NCI-H1930 (cell line): ENCODE results near the gene TRABD2B.

ENCODE experiments used
- DNase-seq, 2 experiments: peaks; one replicate each; lab custom pipeline; 2025; lab: John Stamatoyannopoulos, UW

TRABD2B gene

DNA sequence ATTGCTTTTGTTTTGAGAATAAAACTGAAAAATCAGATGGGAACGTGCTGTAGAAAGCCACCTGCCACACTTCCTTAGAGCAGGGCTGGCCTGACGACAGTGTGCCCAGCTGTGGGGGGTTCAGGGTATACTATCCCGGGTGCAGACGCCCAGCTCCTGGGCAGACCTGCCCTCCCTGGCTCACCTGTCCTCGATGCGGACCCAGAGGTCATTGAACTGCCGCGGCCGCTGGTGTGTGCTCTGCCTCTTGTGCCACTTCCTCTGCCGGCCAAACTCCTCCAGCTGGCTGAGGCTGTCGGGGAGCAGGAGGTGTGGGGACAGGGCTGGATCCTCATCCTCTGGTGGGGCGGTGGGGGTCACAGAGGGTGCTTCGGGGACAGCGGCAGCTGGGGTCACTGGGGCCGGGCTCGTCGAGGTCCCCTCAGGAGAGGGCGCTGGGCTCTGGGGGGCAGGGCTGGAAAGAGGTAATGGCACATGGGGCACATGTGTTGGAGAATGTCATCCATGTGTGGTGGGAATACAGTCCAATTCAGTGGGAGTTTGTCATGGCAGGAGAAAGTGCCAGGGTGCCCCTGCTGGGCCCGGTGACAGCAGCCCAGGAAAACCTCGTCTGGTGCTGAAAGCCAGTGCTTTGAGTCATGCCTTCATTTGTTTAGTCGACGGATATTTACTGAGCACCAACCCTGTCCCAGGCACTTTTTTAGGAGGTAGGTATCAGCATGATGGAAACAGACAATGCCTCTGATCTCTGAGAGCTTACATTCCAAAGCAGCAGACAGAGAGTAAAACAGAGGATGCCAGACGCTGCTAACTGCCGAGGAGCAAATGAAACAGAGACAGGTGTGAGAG lies 222.0 kb downstream of the TRABD2B start:
- DNase-seq = no peak

- DNase-seq = no peak
These were observed 224.1 kb downstream of the TRABD2B start for GRCh38 chr1:47772960-47773682.

GRCh38 chr1:47772281-47772680 lies 224.9 kb downstream of the TRABD2B start:
- no peak for DNase-seq

DNA sequence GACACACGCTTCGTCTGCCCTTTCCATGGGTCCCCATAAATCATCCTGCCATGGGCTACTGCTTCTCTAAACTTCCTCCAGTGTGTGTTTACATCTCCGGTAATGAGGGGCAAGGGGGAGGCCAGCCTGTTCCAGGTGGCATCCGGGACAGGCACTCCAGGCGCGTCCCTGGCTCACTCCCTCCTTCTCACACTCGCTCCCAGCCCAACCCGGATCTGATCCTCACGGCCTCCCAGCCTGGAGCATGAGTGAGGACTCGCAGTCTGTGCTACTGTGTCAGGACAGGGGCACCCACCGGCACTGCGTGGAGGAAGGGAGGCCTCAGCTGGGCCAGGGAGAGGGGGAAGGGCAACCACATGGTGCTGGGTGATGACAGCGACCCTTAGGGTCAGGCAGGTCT lies 225.4 kb downstream of the TRABD2B start:
- no peak for DNase-seq

- DNase-seq = no peak
These were observed 227.2 kb downstream of the TRABD2B start for GRCh38 chr1:47769983-47770382.

DNA sequence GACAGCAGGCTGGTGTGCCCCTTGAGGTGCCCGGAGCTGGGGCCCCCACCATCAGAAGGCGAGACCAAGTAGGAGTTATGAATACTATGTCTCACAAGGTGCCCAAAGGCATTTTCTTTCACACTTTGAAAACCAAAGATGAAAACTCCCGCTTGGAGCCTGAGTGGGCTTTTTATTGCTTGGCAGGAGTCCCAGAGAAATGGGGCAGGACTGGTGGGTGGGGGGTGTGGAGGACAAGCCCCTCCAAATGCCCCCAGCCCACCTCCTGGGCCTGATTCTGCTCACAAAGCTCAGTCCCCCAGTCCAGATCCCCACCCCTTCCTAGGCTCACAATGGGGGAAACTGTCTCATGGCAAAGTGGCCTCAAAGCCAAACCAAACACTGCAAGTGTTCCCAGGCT lies 227.9 kb downstream of the TRABD2B start:
- DNase-seq = no peak

- DNase-seq = no peak
These were observed 229.5 kb downstream of the TRABD2B start for GRCh38 chr1:47767741-47768100.

- DNase-seq = no peak
These were observed 230.1 kb downstream of the TRABD2B start for GRCh38 chr1:47766832-47767740.

GRCh38 chr1:47765742-47766485 lies 231.3 kb downstream of the TRABD2B start:
- DNase-seq = no peak

GRCh38 chr1:47765236-47765635 lies 231.9 kb downstream of the TRABD2B start:
- no peak for DNase-seq

DNA sequence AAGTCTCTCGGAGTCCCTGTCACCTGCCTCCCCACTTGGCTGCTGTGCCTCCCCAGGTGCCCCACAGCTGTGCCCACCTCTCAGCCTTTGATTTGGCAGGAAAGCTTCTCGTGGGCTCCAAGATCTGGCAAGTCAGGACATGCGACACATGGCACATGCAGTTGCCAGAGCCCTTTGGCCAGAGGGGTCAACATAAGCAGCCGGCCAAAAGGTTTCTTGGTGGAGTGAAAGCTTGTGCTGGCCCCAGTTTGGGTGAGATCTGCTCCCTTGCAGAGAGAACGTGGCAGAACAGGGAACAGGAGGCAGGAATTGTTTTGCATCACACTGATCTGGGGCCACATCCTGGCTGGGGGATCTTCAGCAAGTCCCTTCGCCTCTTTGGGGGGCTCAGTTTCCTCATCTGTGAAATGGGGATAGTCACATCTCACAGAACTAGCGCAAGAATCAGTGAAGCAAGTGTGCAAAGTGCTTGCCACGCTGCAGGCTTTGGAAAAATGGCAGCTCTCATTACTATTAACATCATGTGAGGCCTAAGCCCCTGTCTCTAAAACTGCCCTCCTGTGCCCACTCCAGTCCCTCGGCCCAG lies 232.6 kb downstream of the TRABD2B start:
- no peak for DNase-seq

DNA sequence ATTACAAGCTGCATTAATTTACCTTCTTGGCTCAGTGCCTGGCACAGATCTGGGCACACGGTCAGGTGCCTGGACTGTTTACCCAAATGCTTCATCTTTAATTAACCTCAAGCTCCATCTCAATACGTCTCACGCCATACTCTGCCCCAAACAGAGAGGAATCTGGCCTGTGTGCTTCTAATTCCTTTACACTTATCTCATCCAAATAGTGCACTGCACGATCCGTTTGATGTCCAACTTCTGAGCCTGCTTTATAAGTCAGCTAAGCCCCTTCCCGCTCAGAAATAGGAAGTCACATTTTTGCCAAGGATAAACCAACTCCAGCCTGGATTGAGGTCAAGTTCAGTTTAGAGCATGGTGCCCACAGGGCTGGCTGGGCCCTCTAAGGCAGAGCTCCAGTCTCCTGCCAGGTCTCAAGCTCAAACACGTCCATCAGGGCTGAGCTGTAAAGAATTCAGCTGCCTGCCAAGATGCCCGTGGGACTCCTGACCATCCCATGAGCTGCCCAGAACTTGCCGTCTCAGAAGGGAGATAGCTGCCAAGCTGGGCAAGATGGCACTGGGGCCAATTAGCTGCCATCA lies 233.5 kb downstream of the TRABD2B start:
- DNase-seq = no peak

DNA sequence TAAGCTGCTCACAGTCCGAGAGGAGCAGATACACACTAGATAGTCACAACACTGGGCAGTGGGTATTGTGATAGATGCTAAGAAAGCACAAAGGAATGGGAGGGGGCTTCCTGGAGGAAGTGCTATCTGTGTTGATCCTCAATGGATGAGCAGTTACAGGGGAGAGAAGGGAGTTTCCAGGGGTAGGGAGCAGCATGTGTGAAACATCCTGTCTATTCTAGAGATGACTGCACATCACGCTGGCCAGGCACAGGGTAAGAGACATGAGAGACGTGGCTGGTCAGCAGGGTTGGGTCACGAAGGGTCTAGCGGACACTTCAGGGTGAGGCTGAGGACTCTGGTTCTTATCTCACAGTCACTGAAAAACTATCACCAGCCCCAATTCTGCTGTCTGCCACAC lies 235.2 kb downstream of the TRABD2B start:
- no peak for DNase-seq

DNA sequence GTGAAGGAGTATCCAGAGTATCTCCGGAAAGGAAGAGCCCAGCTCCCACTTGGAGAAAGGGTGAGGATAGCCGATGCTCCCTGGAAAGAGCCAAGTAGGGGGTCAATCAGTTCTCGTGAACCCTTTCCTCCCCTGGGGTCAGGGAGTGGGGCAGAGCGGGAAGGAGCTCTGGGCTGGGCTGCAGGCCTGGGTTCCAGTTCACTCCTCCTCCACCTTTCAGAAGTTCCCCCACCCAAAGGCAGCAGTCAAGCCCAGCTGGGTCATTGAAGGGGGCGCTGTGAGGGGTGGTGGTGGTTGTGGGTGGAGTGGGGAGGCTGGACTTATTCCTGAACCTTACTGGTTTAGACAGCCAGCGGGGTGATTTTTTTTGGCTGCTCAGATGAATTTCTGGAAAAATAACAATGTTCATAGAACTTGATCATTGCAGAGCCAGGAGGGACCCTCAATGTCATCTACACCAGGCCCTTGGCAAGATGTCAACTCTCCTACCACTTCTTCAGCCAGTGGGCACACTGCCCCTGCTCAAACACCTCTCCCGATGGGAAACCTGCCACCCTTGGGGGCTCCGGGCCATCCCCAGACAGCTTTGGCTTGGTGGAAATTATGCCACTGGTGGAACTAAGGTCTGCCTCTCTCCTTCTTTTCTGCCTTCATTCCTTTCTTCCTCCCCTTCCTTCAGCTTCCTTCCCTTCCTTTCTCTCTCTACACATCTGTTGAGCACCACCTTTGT lies 235.8 kb downstream of the TRABD2B start:
- no peak for DNase-seq

- no peak for DNase-seq
These were observed 237.1 kb downstream of the TRABD2B start for GRCh38 chr1:47759936-47760629.

GRCh38 chr1:47759251-47759935 lies 237.8 kb downstream of the TRABD2B start:
- no peak for DNase-seq

DNA sequence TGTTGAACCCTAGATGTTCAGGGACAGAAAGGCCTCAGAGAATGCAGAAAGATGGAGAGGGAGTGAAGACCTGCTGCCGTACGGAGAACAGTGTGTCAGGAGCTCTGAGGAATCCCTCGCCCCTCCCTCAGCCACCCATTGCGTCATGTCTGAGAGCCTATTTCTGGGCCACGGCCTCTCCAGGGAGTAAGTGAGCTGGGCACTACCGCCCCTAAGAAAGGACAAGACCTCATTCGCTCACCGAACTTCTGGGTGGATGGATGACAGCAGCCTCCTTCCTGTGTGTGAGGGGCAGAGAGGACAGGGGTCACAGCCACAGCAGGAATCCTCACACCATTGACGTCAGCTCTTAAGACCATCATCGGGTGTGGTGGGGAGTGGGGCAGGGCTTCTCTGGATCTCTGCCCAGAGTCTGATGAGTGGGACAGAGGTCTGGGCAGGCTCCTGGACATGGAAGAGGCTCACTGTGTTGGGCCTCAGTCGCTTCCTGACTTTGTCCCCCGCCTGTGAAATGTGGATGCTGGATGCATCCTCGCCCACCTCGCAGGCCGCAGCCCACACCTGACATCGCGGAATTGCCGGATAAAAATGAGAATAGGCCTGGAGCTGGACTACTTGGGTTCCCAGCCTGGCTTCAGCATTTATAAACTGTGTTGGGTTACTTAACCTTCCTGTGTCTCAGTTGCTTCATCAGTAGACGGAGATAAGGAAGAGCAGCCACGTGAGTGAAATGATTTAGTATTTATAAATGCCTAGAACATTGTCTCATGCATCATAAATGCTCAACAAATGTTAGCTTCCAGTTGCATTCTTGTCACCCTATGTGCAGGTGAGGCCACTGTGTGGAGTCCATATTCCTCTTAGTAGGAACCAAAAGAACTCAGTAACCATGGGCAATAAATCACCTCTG lies 238.6 kb downstream of the TRABD2B start:
- no peak for DNase-seq
